C4-2B (cell line): Measurements from ENCODE around the gene FLOT1.

ENCODE experiments used
- ZFX ChIP-seq: fragments of 450-650 bp; IDR thresholded peaks from 2 replicates; pipeline ENCODE4 v1.6.1; 2017
- TF ChIP-seq, protein P1 (sequence below): fragments of 450-650 bp; conservative IDR thresholded peaks from 2 replicates; pipeline ENCODE4 v1.5.1; 2017; ENCODE audit warnings: mild to moderate bottlenecking

DNA sequence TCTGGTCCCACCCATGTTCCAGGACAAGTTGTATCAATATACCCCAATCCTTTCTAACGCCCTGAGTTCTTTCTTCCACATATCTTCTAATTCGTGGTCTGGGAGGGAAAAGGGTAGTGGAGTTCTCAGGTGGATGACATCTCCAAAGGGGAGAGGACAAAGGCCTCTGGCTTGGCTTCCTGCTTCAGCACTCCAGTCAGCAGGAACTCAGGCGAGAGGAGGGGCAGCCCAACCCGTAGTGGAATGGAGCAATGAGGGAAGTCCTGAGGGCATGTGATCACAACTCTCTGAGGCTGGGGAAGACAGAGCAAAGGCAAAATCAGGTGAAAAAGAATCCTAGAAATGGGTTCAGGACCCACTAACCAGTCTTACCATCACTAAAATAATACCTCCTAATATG is 42.1 kb downstream of the FLOT1 start:
- TF ChIP-seq, protein P1, sequence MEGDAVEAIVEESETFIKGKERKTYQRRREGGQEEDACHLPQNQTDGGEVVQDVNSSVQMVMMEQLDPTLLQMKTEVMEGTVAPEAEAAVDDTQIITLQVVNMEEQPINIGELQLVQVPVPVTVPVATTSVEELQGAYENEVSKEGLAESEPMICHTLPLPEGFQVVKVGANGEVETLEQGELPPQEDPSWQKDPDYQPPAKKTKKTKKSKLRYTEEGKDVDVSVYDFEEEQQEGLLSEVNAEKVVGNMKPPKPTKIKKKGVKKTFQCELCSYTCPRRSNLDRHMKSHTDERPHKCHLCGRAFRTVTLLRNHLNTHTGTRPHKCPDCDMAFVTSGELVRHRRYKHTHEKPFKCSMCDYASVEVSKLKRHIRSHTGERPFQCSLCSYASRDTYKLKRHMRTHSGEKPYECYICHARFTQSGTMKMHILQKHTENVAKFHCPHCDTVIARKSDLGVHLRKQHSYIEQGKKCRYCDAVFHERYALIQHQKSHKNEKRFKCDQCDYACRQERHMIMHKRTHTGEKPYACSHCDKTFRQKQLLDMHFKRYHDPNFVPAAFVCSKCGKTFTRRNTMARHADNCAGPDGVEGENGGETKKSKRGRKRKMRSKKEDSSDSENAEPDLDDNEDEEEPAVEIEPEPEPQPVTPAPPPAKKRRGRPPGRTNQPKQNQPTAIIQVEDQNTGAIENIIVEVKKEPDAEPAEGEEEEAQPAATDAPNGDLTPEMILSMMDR, result no peak
- TF ChIP-seq ZFX, result no peak
